22Rv1 (cell line): ENCODE data around the gene ANO9.

Experiments
- H3K27ac ChIP-seq: fragments of 450-650 bp; 2 replicates; pipeline ENCODE4 v1.5.1; 2017
- CTCF ChIP-seq: fragments of 450-650 bp; IDR thresholded peaks from 2 replicates; pipeline ENCODE4 v1.5.1; 2017; ENCODE audit warnings: mild to moderate bottlenecking
- ZFX ChIP-seq: fragments of 450-650 bp; IDR thresholded peaks from 2 replicates; pipeline ENCODE4 v1.6.1; 2017; ENCODE audit warnings: antibody characterized with exemption, borderline replicate concordance

The ANO9 gene

GRCh38 chr11:476416-476815 is 34.6 kb upstream of the ANO9 start:
- TF ChIP-seq ZFX = no peak
- no peak for TF ChIP-seq CTCF
- no peak overlapping the region for H3K27ac ChIP-seq

DNA sequence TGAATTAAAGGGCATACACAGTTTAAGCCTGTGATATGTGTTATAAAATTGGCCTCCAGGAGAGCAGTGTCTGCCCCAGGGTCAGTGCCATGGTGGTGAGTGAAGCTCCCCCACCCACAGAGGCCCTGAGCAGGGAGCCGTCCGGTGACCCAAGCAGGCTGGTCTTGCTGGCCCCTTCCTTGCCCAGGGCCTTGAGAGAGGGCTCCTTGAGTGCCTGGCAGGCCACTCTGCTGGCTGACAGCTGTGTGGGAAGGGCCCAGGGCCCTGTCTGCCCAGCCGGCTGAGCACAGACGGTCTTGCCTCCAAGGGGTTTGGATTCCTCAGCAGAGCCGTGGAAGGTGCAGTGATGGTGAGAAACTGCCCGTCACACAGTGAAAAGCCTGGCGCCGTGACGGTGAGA is 34.1 kb upstream of the ANO9 start:
- no peak overlapping the region for H3K27ac ChIP-seq
- TF ChIP-seq ZFX (no peak), CTCF (no peak)

DNA sequence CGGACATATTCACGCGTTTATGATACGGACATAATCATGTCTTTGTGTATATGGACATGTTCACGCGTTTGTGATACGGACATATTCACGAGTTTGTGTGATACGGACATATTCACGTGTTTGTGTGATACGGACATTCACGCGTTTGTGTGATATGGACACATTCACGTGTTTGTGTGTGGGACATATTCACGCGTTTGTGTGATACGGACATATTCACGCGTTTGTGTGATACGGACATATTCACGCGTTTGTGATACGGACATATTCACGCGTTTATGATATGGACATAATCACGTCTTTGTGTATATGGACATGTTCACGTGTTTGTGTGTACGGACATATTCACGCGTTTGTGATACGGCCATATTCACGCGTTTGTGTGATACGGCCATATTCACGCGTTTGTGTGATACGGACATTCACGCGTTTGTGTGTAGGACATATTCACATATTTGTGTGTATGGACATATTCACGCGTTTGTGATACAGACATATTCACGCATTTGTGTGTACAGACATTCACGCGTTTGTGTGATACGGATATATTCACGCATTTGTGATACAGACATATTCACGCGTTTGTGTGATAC is 33.2 kb upstream of the ANO9 start:
- TF ChIP-seq CTCF (no peak), ZFX (no peak)
- no peak overlapping the region for H3K27ac ChIP-seq

GRCh38 chr11:473962-474785 is 32.4 kb upstream of the ANO9 start:
- TF ChIP-seq CTCF (no peak), ZFX (no peak)
- no peak overlapping the region for H3K27ac ChIP-seq

DNA sequence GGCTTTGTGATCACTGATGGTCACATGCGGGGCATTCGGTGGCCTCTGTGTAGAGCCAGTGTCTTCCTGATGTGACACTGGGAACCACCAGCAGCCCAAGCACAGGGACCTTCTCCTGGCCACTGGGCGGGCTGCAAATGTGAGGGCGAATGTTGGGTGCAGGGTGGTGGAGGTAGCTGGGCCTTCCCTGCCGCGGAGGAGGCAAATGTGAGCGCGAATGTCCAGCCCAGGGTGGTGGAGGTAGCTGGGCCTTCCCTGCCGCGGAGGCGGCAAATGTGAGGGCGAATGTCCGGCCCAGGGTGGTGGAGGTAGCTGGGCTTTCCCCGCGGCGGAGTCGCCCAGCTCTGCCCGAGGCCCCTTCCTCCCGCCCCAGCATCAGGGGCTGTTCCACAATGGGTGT is 31.6 kb upstream of the ANO9 start:
- TF ChIP-seq CTCF (no peak), ZFX (no peak)
- H3K27ac ChIP-seq = no peak overlapping the region

GRCh38 chr11:472816-473215 is 31.0 kb upstream of the ANO9 start:
- no peak overlapping the region for H3K27ac ChIP-seq
- TF ChIP-seq ZFX (no peak), CTCF (no peak)

GRCh38 chr11:472272-472671 is 30.5 kb upstream of the ANO9 start:
- no peak for TF ChIP-seq ZFX
- TF ChIP-seq CTCF = no peak
- no peak overlapping the region for H3K27ac ChIP-seq
